ENCODE data around the gene CPA5. TPM values are rescaled to one million over a fixed set of nuclear protein-coding genes. Genes with fewer than 3 reads are reported as not detected.
A peak's percentile ranks its signal among the peaks of the same experiment; 100 is the strongest.

Gene CPA5
- total and polyA plus RNA-seq, 2 experiments from 2014 or later = not detected

- H3K27ac ChIP-seq (ENCODE audit: low read depth) = 0 out of 2 replicates have a peak overlapping the region, but pooled peaks have one; percentile 30
- H3K27me3 Mint-ChIP-seq (ENCODE audit: insufficient read depth, low read depth, poor library complexity) = peaks cover 4% of the 10 kb centered on the region
- H3K4me2 ChIP-seq = no peak overlapping the region
- peaks cover 28% of the 10 kb centered on the region for H3K4me1 ChIP-seq (ENCODE audit: insufficient read depth)
- no peak overlapping the region; the same call in 1 of the 2 replicates for H2AFZ ChIP-seq
- no peak overlapping the region for H3K4me3 Mint-ChIP-seq
- DNase-seq (ENCODE audit: low spot score) (no peak), ATAC-seq (no peak; the same call in 2 of the 3 replicates)
- H3K9me3 Mint-ChIP-seq = no peaks in the 10 kb centered on the region
- H3K79me2 ChIP-seq (replicated peaks; ENCODE audit: insufficient read depth) = no peaks in the 10 kb centered on the region
- H3K27ac Mint-ChIP-seq = no peak overlapping the region
- no peaks in the 10 kb centered on the region for H3K27me3 ChIP-seq (ENCODE audit: insufficient read depth)
- H3K4me3 ChIP-seq = no peak overlapping the region
- H3K4me1 Mint-ChIP-seq = peaks cover 33% of the 10 kb centered on the region
- peaks cover 9% of the 10 kb centered on the region; the same call in 2 of the 3 replicates for H3K36me3 Mint-ChIP-seq (ENCODE audit: low read depth)
- no peaks in the 10 kb centered on the region for H3K36me3 ChIP-seq (ENCODE audit: insufficient read depth)
- TF ChIP-seq, protein P1, sequence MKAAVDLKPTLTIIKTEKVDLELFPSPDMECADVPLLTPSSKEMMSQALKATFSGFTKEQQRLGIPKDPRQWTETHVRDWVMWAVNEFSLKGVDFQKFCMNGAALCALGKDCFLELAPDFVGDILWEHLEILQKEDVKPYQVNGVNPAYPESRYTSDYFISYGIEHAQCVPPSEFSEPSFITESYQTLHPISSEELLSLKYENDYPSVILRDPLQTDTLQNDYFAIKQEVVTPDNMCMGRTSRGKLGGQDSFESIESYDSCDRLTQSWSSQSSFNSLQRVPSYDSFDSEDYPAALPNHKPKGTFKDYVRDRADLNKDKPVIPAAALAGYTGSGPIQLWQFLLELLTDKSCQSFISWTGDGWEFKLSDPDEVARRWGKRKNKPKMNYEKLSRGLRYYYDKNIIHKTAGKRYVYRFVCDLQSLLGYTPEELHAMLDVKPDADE (IDR thresholded peaks at IDR 0.05) = no peak
- no peak for TF ChIP-seq NANOG (IDR thresholded peaks at IDR 0.05; ENCODE audit: borderline replicate concordance)
- no peak for TF ChIP-seq STAT1 (IDR thresholded peaks at IDR 0.05; ENCODE audit: unreplicated experiment)
- TF ChIP-seq, protein P2, sequence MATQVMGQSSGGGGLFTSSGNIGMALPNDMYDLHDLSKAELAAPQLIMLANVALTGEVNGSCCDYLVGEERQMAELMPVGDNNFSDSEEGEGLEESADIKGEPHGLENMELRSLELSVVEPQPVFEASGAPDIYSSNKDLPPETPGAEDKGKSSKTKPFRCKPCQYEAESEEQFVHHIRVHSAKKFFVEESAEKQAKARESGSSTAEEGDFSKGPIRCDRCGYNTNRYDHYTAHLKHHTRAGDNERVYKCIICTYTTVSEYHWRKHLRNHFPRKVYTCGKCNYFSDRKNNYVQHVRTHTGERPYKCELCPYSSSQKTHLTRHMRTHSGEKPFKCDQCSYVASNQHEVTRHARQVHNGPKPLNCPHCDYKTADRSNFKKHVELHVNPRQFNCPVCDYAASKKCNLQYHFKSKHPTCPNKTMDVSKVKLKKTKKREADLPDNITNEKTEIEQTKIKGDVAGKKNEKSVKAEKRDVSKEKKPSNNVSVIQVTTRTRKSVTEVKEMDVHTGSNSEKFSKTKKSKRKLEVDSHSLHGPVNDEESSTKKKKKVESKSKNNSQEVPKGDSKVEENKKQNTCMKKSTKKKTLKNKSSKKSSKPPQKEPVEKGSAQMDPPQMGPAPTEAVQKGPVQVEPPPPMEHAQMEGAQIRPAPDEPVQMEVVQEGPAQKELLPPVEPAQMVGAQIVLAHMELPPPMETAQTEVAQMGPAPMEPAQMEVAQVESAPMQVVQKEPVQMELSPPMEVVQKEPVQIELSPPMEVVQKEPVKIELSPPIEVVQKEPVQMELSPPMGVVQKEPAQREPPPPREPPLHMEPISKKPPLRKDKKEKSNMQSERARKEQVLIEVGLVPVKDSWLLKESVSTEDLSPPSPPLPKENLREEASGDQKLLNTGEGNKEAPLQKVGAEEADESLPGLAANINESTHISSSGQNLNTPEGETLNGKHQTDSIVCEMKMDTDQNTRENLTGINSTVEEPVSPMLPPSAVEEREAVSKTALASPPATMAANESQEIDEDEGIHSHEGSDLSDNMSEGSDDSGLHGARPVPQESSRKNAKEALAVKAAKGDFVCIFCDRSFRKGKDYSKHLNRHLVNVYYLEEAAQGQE (IDR thresholded peaks at IDR 0.05; ENCODE audit: unreplicated experiment) = no peak
- TF ChIP-seq EZH2phosphoT487 (IDR thresholded peaks at IDR 0.05; ENCODE audit: unreplicated experiment) = no peak
- no peak for TF ChIP-seq JUNB (IDR thresholded peaks at IDR 0.05; ENCODE audit: unreplicated experiment)
- TF ChIP-seq CREB1 (CRISPR knock-in tag; IDR thresholded peaks at IDR 0.05; ENCODE audit: low read depth) = no peak
- no peak for TF ChIP-seq ZNF462 (CRISPR knock-in tag; IDR thresholded peaks at IDR 0.05)
- TF ChIP-seq EZH2 (IDR thresholded peaks at IDR 0.05; ENCODE audit: low read depth, unreplicated experiment) = no peak
- TF ChIP-seq CTCF (conservative IDR thresholded peaks at IDR 0.05; ENCODE audit: low read depth in 2 of 2) = no peak
- TF ChIP-seq ZNF331 (CRISPR knock-in tag; IDR thresholded peaks at IDR 0.05; ENCODE audit: low read depth) = no peak
- TF ChIP-seq ZNF114 (CRISPR knock-in tag; IDR thresholded peaks at IDR 0.05) = no peak
- no peak for TF ChIP-seq POLR2AphosphoS5 (IDR thresholded peaks at IDR 0.05; ENCODE audit: low read depth)
- no peaks in the 10 kb centered on the region for H4K20me1 ChIP-seq (replicated peaks; ENCODE audit: insufficient read depth)
- H3K9me2 ChIP-seq (ENCODE audit: insufficient read depth) = 0 out of 2 replicates have a peak, but pooled peaks cover 4% of the 10 kb centered on the region
- H3F3A ChIP-seq (replicated peaks; ENCODE audit: low read depth) = no peaks in the 10 kb centered on the region
These were observed 49.3 kb downstream of the CPA5 start for GRCh38 chr7:130393841-130394411.

Data from GM23338 (cell line).